Panc1 (cell line): Measurements from ENCODE around the gene MRPL42. TPM values are rescaled to one million over a fixed set of nuclear protein-coding genes. Genes with fewer than 3 reads are reported as not detected.
A peak's percentile ranks its signal among the peaks of the same experiment; 100 is the strongest.

Source experiments
- ATAC-seq: fragments of 200-7000 bp; cut with Tn5 transposase; 2 replicates; pipeline ENCODE4 v1.9.1; 2020; ENCODE audit warnings: mild to moderate bottlenecking, moderate library complexity
- BruUV-seq: library from RNA; stranded (reverse); fragments of 400-500 nt; replicated peaks from 2 replicates; lab custom pipeline; 2021; lab: Mats Ljungman, UMichigan
- CTCF ChIA-PET: fragments of 300-600 bp; sonication (Branson Sonifier 250); formaldehyde crosslinking; loops from one replicate; lab custom pipeline; 2022; ENCODE audit warnings: antibody characterized with exemption; lab: Charles Lee
- POLR2A ChIA-PET: fragments of 300-600 bp; sonication (Branson Sonifier 250); formaldehyde crosslinking; loops from one replicate; lab custom pipeline; 2022; ENCODE audit warnings: antibody characterized with exemption; lab: Charles Lee
- DNase-seq: peaks from one replicate; pipeline ENCODE4 v3.0.0-alpha.2; 2010; ENCODE audit warnings: low read depth, low spot score
- H3K27ac ChIP-seq: 2 replicates; pipeline ENCODE4 v1.5.1; 2011; ENCODE audit warnings: mild to moderate bottlenecking, low read length, inconsistent platforms
- H3K27me3 ChIP-seq: fragments of 200-500 bp; sonication (Bioruptor generic); 2 replicates; pipeline ENCODE4 v1.6.0; 2014; ENCODE audit warnings: low read length, inconsistent platforms; ENCODE audit not compliant: control insufficient read depth, insufficient read depth
- H3K36me3 ChIP-seq: fragments of 200-500 bp; sonication (Bioruptor generic); 2 replicates; pipeline ENCODE4 v1.5.1; 2014; ENCODE audit warnings: inconsistent platforms, mild to moderate bottlenecking, low read length, moderate library complexity; ENCODE audit not compliant: control insufficient read depth, insufficient read depth
- H3K4me1 ChIP-seq: 2 replicates; pipeline ENCODE4 v1.5.1; 2011; ENCODE audit warnings: inconsistent platforms, mild to moderate bottlenecking, low read length, moderate library complexity; ENCODE audit not compliant: control insufficient read depth, insufficient read depth
- H3K4me3 ChIP-seq, 2 experiments: 2 replicates each; pipeline ENCODE4 v1.5.1; 2011 to 2012; ENCODE audit warnings: low read depth in 2 of 2, low read length in 2 of 2, mild to moderate bottlenecking in 2 of 2, inconsistent platforms in 1 of 2, moderate library complexity in 1 of 2
- H3K9me3 ChIP-seq: fragments of 200-500 bp; sonication (Bioruptor generic); 2 replicates; pipeline ENCODE4 v1.5.1; 2014; ENCODE audit warnings: low read depth, mild to moderate bottlenecking, inconsistent platforms, low read length, moderate library complexity; ENCODE audit not compliant: control insufficient read depth, insufficient read depth
- POLR2AphosphoS5 ChIP-seq: IDR thresholded peaks from 2 replicates; pipeline ENCODE4 v1.6.1; 2012; ENCODE audit warnings: mild to moderate bottlenecking, low read depth, low read length, moderate library complexity
- SIN3A ChIP-seq: IDR thresholded peaks from 2 replicates; pipeline ENCODE4 v1.6.1; 2012; ENCODE audit warnings: low read depth, mild to moderate bottlenecking, low read length, moderate library complexity, borderline replicate concordance; ENCODE audit not compliant: insufficient read depth
- TCF7L2 ChIP-seq: IDR thresholded peaks from 2 replicates; pipeline ENCODE4 v1.6.1; 2011; ENCODE audit warnings: mild to moderate bottlenecking, low read depth, low read length, inconsistent platforms
- in situ Hi-C: cut with HindIII; loops from 2 replicates; pipeline ENCODE4 v1.10.0; 2016; ENCODE audit warnings: low sequenced_read_pairs, low pct_unique_long_range_greater_than_20kb
- intact Hi-C: fragments of 100-400 bp; cut with micrococcal nuclease; formaldehyde crosslinking; loops from one replicate; pipeline ENCODE4 v1.10.0; 2022; ENCODE audit not compliant: unreplicated experiment
- total RNA-seq: library from RNA; stranded (reverse); gene quantifications from one replicate; pipeline ENCODE4 v1.2.1, GENCODE V29; 2021; ENCODE audit not compliant: unreplicated experiment
- TF ChIP-seq, protein P1 (sequence below), 2 experiments: IDR thresholded peaks; 2 replicates each; pipeline ENCODE4 v1.6.1; 2011 to 2012; ENCODE audit warnings: low read depth in 2 of 2, control low read depth in 1 of 2, low read length in 1 of 2, mild to moderate bottlenecking in 1 of 2, moderate library complexity in 1 of 2; ENCODE audit not compliant: insufficient read depth in 1 of 2
- TF ChIP-seq, protein P2 (sequence below): fragments of 450-650 bp; IDR thresholded peaks from 2 replicates; pipeline ENCODE4 v1.5.1; 2017; ENCODE audit warnings: mild to moderate bottlenecking

Gene MRPL42
- total RNA-seq, 1 experiment from 2014 or later, result 92.4 TPM

DNA sequence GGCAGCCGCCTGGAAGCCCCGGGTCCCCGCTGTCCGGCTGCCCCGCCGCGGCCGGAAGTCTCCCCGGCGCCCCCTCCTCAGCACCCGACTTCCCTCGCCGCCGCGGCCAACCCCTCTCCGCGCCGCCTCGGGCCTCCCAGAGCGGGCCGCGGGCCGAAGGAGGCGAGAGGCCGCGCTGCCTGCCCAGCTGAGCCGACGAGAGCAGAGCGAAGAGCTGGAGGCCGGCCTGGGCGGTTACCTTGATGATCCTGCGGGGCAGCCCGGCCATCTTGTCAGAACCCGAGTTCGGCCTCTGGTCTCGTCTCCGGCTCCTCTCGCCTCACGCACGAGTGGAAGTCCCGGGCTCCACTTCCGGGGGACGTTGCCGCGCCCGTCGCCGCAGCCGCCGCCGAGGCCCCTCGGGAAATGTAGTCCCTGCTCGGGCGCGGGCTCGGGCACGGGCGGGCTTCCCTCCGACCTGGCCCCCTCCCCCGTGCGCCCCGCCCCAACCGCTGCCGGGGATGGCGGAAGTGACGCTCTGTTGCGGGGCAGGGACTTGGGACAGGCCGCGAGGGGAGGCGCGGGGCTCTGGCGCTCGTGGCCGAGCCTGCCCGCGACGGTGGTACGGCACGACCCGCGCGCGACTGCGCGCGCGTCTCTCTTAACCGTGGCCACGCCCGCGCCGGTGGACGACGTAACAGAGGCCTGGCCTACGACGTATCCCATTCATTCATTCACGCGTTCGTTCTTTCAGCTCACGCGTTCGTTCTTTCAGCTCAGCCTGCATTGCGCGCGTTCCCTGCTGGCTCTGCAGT, 25.5 kb upstream of the MRPL42 start, which contains the start of gene UBE2N:
TSS of gene UBE2N (minus strand) at position 331 of the 794 bp plus-strand sequence. CDS start at position 268, 63 bp downstream.
- intact Hi-C loops, result no loop called here
- in situ Hi-C loops, result no loop called here
- TF ChIP-seq, protein P1, sequence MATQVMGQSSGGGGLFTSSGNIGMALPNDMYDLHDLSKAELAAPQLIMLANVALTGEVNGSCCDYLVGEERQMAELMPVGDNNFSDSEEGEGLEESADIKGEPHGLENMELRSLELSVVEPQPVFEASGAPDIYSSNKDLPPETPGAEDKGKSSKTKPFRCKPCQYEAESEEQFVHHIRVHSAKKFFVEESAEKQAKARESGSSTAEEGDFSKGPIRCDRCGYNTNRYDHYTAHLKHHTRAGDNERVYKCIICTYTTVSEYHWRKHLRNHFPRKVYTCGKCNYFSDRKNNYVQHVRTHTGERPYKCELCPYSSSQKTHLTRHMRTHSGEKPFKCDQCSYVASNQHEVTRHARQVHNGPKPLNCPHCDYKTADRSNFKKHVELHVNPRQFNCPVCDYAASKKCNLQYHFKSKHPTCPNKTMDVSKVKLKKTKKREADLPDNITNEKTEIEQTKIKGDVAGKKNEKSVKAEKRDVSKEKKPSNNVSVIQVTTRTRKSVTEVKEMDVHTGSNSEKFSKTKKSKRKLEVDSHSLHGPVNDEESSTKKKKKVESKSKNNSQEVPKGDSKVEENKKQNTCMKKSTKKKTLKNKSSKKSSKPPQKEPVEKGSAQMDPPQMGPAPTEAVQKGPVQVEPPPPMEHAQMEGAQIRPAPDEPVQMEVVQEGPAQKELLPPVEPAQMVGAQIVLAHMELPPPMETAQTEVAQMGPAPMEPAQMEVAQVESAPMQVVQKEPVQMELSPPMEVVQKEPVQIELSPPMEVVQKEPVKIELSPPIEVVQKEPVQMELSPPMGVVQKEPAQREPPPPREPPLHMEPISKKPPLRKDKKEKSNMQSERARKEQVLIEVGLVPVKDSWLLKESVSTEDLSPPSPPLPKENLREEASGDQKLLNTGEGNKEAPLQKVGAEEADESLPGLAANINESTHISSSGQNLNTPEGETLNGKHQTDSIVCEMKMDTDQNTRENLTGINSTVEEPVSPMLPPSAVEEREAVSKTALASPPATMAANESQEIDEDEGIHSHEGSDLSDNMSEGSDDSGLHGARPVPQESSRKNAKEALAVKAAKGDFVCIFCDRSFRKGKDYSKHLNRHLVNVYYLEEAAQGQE (IDR thresholded peaks at IDR 0.05; ENCODE audit: insufficient read depth in 1 of 2, low read depth in 2 of 2, low read length in 1 of 2), result no peak
- TF ChIP-seq, protein P2, sequence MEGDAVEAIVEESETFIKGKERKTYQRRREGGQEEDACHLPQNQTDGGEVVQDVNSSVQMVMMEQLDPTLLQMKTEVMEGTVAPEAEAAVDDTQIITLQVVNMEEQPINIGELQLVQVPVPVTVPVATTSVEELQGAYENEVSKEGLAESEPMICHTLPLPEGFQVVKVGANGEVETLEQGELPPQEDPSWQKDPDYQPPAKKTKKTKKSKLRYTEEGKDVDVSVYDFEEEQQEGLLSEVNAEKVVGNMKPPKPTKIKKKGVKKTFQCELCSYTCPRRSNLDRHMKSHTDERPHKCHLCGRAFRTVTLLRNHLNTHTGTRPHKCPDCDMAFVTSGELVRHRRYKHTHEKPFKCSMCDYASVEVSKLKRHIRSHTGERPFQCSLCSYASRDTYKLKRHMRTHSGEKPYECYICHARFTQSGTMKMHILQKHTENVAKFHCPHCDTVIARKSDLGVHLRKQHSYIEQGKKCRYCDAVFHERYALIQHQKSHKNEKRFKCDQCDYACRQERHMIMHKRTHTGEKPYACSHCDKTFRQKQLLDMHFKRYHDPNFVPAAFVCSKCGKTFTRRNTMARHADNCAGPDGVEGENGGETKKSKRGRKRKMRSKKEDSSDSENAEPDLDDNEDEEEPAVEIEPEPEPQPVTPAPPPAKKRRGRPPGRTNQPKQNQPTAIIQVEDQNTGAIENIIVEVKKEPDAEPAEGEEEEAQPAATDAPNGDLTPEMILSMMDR, result no peak
- peak; percentile 46; the same call in 1 of the 2 replicates for TF ChIP-seq SIN3A
- no peak for TF ChIP-seq TCF7L2
- TF ChIP-seq POLR2AphosphoS5, result peak; percentile 86
- ATAC-seq, result peak; percentile 96
- peak; percentile 46 for DNase-seq
- peak within 1 kb of the TSS; percentile 96 for H3K27ac ChIP-seq
- H3K4me1 ChIP-seq, result peaks cover 31% of the 10 kb centered on the region
- no peaks in the 10 kb centered on the region for H3K9me3 ChIP-seq
- H3K36me3 ChIP-seq, result no peaks in the 10 kb centered on the region; the same call in 1 of the 2 replicates
- ChIA-PET POLR2A (interaction anchor here (0.6 kb wide), 1 partner anchor 9 kb away, joined by 6 read pairs; no protein-coding TSS in a partner anchor), CTCF (interaction anchor here (0.5 kb wide), 1 partner anchor 25 kb away, joined by 4 read pairs; no protein-coding TSS in a partner anchor)
- no peaks in the 10 kb centered on the region for H3K27me3 ChIP-seq
- H3K4me3 ChIP-seq, result peak within 1 kb of the TSS; percentile 77 to 85
- BruUV-seq, result no TSS peak

DNA sequence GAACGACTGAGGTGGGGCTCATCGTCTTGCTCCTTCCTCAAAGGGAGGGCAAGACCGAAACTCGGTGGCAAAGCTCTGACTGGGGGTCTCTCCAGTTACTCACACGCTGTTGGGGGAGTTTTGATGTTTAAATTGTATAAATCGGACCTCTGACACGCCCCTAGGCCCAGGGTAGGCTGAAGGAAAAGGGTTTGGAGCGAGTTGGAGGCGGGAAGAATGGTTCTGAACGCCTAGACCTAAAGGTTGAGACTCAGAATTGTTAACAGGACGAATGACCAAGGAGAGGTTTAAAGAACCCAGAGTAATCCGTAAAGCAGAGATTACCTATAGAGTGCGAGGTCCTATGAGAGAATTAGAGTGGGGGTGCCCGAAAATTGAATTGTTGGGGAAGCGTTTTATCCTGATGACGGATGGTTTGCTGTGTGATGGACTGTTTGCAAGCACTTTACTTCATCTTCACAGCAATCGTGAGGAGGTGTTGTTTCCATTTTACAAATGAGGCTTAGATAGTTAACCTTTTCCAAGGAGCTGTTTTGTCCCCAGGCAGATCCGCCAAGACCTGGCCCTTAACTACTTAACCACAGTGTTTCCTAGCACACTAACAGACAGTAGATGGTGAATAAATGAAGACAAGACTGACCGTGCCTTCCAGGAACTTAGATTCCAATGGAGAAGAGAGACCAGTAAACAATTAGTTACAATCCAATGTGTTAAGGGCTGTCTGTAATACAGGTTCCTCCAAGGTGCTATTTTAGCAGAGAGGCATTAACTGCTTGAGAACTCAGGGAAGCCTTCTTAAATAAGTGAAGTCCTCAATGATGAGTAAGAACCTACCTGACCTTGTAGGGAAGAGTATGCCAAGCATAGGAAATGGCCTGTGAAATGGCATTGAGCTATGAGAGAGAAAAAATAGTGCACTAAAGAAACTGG, 24.6 kb upstream of the MRPL42 start:
- in situ Hi-C loops, result no loop called here
- CTCF ChIA-PET, result interaction anchor here (0.5 kb wide), 1 partner anchor 24 kb away, joined by 4 read pairs; no protein-coding TSS in a partner anchor
- H3K4me1 ChIP-seq, result peaks cover 31% of the 10 kb centered on the region
- TF ChIP-seq, protein P1 (IDR thresholded peaks at IDR 0.05; ENCODE audit: insufficient read depth in 1 of 2, low read depth in 2 of 2, low read length in 1 of 2), result no peak
- TF ChIP-seq SIN3A (no peak), POLR2AphosphoS5 (no peak), TCF7L2 (no peak)
- TF ChIP-seq, protein P2, result no peak
- H3K9me3 ChIP-seq, result no peaks in the 10 kb centered on the region
- H3K27ac ChIP-seq, result peak overlapping the region; percentile 96
- no peaks in the 10 kb centered on the region for H3K27me3 ChIP-seq
- DNase-seq, result no peak
- H3K36me3 ChIP-seq, result no peaks in the 10 kb centered on the region; the same call in 1 of the 2 replicates
- H3K4me3 ChIP-seq, result peak overlapping the region; percentile 77 to 85
- peak; percentile 23 for ATAC-seq
- intact Hi-C loops, result no loop called here
- POLR2A ChIA-PET, result no interaction called here
- TSS peak; percentile 89 for BruUV-seq
